ENCODE results near the gene RNF145.

- TF ChIP-seq EZH2phosphoT487 (IDR thresholded peaks at IDR 0.05; ENCODE audit: borderline replicate concordance, low read length) (no peak), CTCF (conservative IDR thresholded peaks at IDR 0.05; ENCODE audit: low read depth, low read length) (no peak), EZH2 (IDR thresholded peaks at IDR 0.05; ENCODE audit: low read length, unreplicated experiment) (no peak)
Observed at GRCh38 chr5:159146839-159147238, 62.5 kb downstream of the RNF145 start.

Data from PC-3 (cell line).